ENCODE results near the gene MGME1. TPM values are rescaled to one million over a fixed set of nuclear protein-coding genes. Genes with fewer than 3 reads are reported as not detected.
A peak's percentile ranks its signal among the peaks of the same experiment; 100 is the strongest.

MGME1 gene
- polyA plus RNA-seq, 3 donors: 40.1 to 46.0 (median 41.4) TPM

DNA sequence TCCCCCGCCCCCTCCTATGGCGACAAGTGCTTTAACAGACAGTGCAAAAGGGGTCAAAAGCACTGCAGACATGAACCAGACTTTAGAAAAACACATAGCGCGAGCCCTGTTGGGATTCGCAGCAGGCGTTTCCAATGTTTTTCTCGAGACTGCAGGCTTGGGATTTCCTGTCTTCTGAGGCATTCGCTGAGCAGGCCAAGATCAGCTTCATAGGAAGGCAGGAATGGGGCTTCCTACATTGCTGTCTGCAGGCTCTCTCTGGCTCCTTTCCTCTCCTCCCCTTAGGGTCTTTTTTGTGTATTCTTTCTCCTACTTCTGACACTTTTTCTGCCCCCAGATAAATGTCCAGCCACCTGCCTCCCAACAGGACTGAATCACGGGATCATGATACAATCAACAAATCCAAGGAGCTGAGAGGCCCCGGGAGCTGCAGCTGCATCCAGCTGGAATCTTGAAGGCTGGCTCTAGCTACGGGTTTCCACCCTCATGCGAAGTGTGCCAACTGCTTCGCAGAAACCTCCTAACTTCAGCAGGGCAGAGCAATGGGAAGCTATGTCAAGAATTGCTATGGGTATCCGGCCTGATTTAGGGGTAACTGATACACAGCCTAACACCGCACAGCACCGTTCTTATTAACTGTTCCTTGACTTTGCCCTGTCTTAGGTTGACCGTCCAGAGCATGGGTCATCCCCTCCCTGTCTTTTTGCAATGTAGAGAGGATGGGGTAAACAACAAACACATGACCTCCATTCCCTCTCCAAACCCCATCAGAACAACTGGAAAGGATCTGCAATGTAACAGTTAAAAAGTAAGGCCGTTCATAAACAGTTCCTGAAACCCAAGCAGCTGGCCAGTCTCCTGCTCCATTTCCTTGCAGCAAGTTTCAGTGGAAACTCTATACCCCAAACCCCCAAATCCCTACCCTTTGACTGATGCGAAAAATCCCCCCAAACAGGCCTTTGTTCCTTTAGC lies 31.8 kb upstream of the MGME1 start:
- peak in 7 of 11 donors; percentile 53 to 74 (median 56) for DNase-seq (ENCODE audit: extremely low read depth in 1 of 11, low read depth in 9 of 11, low spot score in 4 of 11)

DNA sequence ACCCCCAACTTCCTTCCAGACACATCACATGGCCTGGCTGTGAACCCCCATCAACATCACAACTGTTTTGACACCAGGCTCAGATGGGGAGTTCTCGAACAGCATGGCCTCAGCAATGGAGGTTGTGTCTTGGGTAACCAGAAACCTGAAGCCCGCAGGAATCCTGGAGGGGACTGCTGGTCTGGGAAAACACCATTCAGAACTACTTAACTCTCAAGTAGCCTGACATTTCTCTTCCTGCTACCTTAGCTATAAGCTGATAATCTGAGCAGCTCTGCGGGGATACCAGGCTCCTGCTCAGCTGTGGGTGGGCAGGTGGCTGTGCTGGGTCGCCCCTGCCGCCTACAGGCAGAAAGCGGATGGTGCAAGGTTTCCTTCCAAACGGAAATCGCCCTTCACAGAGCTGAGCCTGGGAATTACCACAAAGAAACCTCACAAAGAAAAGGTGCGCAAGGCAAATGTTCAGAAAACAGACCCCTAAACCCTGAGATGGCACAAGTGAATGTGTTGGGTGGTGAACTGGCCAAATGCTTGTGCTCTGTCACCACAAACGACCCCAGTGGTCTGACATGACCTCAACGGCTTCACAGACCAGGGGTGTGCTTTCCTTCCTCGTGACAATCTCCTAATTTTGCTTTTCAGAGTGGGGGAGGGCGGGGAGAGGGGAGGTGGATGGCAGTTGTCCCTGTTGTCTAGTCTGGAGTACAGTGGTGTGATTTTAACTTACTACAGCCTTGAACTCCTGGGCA lies 29.8 kb upstream of the MGME1 start:
- peak in 5 of 11 donors; percentile 54 to 65 (median 60) for DNase-seq (ENCODE audit: extremely low read depth in 1 of 11, low read depth in 9 of 11, low spot score in 4 of 11)

DNA sequence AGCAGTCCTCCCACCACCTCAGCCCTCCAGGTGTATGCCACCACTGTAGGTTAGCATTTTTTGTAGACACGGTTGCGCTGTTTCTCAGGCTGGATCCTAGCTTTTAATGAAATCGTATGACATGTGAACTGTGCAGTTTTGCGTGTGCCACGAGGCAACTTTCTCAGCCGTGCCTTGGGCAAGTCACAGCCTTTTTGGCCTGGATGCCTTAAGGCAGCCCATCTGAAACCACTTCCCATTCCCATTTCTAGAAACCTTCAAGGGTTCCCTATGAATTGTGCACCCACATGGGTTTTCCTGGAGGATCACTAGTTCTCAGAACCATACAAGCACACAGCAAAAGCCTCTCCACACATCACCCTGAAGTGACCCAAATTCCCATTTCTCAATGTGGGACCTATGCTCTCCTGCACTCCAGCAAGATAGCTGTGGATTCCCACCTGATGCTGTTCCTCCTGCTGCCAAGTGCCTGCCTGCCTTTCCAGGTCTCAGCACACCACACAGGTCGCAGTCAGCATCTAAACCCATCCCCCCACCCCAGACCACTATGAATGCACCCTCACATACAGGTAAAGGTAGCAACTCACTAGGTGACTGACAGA lies 29.1 kb upstream of the MGME1 start:
- DNase-seq (ENCODE audit: extremely low read depth in 1 of 11, low read depth in 9 of 11, low spot score in 4 of 11): no peak

DNA sequence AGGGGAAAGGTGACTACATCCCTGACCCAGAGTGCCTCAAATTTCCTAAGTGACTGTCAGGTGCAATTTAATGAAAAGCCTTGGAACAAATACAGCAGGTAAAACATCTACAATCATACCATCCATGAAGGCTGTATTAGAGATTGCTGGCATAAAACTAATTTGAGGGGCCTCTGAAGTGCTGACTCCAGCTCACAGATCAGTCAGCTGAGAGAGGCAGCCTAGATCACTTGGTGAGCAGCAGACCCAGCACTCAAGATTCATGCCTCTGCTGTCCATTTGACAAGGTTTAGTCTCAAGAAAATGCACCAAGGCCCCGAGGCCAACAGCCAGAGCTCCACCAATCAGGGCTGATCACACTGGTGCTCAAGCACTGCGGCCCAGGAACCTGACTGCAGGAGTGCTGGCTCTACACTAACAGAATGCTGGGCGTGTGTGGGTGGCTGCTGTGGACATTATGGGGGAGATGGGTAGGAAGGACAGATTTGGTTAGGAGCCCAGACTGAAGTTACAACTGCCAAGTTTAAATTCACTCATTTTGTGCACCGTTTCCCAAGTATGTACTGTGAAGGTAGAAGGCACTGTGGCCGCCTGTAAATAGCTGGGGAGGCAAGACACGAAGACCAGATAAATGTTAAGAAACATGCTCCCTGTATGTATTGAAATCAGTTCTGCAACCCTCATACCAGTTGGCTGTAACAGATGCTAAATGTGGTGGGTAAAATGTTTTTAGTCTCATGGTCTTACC lies 28.4 kb upstream of the MGME1 start:
- DNase-seq (ENCODE audit: extremely low read depth in 1 of 11, low read depth in 9 of 11, low spot score in 4 of 11): no peak

DNA sequence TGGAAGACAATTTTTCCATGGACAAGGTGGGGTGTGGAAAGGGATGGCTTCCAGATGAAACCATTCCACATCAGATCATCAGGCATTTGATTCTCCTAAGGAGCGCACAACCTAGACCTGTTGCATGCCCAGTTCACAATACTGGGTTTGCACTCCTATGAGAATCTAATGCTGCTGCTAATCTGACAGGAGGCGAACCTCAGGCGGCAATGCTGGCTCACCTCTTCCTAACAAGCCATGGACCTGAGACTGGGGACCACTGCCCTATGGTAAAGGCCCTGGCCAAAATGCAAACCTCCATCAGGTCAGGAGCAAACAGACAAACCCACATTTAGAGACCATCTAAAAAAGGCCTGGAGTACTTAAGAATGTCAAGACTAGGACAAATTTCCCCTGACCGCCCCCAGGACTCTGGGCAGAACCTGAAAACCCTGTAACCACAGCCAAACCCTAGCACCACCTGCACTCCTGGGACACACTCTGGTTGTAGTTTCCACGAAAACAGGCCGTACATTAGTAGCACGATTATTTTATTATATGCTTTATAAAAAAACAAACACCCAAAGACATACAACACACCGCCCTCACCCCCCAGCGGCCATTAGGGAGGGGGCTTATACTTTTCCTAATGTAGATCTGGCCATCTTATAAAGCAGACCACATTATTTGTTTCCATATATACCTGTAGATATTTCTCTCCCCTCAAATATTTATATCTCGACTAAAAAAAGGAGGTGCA lies 27.6 kb upstream of the MGME1 start:
- no peak for DNase-seq (ENCODE audit: extremely low read depth in 1 of 11, low read depth in 9 of 11, low spot score in 4 of 11)

DNA sequence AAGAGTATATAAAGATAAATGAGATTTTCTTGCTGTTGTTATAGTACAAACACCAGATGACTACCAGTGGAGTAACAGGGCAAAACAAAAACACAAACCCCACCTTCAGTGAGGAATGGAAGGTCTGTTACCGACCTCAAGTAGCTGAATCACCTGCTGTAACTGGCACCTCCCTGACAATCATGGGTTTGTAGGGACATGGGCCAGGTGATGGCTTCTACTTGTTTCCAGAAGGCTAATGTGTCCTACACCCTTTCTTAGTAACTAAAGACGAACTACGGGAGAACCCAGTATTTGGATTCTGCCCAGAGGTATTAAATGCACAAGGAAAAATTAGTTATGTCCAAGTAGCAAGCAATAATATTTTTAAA lies 27.0 kb upstream of the MGME1 start:
- DNase-seq (ENCODE audit: extremely low read depth in 1 of 11, low read depth in 9 of 11, low spot score in 4 of 11): no peak

DNA sequence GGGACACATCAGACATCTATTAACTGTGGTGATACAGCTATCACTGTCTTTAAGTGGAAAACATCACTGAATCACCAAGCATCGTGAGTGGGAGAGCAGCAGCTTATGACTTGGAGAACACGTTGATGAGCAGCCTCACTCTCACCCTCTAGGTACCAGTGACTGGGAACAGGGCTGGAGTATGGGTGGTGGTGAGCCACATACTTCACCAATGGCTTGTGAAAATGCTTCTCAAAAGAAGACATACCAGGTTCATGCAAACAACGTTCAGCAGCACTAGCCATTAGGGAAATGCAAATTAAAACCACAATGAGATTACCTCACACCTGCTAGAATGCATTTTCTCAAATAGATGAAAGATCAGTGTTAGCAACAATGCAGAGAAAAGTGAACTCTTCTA lies 25.5 kb upstream of the MGME1 start:
- DNase-seq (ENCODE audit: extremely low read depth in 1 of 11, low read depth in 9 of 11, low spot score in 4 of 11): no peak

DNA sequence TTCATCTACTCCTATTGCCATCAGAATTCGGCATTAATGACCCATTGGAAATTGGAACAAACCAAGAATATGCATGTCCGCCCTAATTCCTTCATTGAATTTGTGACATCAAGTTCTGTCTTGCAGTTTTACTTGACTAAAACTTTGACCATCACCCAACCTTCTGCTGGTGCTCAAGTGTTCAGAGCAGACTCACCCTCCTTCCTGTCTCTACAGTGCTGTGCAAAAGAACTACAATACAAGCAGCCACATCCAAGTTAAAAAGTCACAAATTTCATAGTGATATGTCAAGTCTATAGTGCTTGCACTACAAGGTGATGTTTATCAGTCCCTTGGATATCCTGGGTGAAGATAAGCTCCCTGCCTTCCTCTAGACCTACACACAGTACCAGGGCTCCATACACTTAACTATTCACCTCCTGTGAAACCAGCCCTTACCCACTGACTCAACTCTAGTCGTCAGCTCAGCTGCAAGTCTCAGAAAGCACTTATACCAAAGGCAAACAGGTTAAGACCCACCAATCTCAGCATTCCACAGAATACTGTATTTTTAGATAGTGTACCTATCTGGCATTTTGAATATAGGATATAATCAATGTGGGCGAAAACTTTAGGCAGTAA lies 23.9 kb upstream of the MGME1 start:
- no peak for DNase-seq (ENCODE audit: extremely low read depth in 1 of 11, low read depth in 9 of 11, low spot score in 4 of 11)

DNA sequence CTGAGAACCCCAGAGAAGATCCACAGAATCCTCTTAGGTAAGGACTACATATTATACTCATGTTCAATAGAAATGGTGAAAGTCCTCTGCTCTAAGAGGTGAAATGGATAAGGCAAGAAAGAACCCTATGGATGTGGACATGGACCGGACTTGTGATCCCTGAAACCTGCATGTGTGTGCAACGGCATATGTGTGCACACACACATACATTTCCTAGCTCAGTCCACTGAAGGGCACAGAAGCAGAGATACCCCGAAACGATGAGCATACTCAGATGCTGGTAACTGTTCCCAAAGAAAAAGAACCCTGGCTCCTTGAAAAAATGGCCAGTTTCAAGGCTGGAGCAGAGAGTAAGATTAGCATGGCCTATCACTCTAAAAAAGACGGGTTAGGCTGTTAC lies 22.8 kb upstream of the MGME1 start:
- DNase-seq (ENCODE audit: extremely low read depth in 1 of 11, low read depth in 9 of 11, low spot score in 4 of 11): no peak

DNA sequence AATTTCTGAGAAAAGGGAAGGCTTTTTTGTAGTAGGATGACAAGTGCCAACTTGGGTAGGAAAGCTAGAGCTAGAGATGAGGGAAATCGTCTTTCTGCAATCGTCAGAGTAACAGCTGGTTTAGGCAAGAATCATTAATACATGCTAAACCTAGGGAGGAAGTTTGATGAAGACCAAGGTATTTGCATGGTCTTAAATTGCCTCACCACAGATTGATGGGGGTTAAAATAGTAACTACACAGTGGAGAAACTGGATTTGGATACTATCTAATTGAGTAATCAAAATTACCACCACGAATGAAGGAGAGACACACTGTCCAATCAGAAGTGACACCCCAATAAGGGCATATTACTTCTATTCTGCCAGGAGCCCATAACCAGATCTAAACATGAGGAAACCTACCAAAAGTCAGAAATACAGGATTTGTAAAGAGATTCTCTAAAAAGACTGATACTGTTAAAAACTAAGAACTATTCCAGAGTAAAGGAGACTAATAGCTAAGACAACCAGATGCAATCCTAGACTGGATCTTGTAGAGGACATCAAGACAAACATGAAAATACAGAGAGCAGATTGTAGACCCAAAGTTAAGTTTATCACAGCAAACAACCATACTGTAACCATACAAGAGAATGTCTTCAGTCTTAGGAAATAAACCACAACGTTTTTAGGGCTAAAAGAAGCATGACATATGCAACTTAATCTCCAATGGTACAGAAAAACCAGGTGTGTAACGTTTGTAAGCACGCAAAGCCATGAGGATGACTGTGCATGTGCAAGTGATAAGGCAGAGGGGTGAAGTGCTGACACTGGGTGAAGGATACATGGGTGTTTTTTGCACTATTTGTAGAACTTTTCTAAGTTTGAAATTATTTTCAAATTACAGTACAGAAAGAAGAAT lies 22.0 kb upstream of the MGME1 start:
- DNase-seq (ENCODE audit: extremely low read depth in 1 of 11, low read depth in 9 of 11, low spot score in 4 of 11): no peak

DNA sequence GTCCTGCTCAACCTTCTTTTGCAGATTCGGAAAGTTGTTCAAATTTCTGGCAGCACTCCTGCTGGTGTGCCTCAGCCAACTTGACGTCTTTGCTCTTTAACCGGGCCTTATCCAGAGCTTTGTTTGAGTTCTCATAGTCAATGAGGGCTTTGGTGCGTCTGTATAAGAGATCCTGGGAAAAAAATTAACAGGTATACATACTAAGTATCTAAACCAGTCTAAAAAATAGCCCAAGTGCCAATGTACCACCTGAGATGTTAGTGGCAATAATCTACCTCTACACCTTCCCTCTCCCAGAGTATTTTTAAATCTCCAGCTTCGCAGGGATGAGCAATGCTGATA lies 21.4 kb upstream of the MGME1 start:
- DNase-seq (ENCODE audit: extremely low read depth in 1 of 11, low read depth in 9 of 11, low spot score in 4 of 11): no peak

DNA sequence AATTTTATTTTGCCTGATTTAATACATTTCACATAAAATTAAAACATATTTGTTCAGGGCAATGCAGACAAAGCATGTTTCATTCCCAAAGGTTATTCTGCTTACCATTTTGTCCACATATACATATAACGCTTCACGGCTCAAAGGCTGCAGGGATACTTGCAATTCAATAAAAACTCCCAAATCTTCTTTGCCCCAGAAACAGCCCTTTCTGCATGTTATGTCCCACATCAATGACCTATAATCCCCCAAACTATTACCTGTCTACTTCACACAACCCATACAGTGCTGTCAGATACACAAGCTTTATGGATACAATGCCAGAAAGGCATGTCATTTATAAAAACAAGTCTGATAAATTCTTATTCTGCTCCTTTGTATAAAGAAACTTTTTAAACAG lies 20.4 kb upstream of the MGME1 start:
- DNase-seq (ENCODE audit: extremely low read depth in 1 of 11, low read depth in 9 of 11, low spot score in 4 of 11): no peak

DNA sequence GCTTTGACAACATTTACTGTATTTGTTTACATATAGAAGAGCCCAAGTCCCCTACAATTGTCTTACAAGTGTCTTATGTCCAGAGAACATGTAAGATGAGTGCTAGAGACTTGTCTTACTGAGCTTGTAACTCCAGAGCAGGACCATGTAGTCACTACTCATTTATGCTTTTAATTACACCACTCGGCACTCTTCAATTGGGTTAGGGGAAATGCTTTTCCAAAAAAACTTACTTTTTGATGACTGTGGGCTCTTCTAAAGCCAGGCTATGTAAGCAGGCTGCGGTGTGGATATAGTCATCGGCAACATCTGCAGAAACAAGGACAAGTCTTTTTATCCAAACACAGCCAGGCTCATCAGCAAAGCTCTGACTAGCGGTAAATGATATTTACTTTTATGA lies 18.9 kb upstream of the MGME1 start:
- DNase-seq (ENCODE audit: extremely low read depth in 1 of 11, low read depth in 9 of 11, low spot score in 4 of 11): no peak

DNA sequence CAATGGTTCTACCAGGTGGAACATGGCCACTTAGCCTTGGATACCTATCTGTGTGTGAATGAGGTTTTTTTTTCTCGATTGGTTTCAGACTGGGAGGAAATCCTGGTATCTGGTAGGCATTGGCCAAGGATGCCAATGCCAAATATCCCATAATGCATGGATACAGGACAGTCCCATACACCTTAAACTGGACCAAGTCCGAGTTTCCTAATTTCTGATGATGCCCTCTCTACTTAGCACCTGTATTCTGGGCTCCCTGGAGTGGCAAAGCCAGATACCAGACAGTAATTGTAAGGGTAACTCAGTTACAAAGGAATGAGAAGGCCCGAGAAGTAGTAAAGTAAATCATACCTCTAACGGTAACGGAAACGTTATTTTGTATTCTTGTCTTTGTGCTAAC lies 18.1 kb upstream of the MGME1 start:
- DNase-seq (ENCODE audit: extremely low read depth in 1 of 11, low read depth in 9 of 11, low spot score in 4 of 11): no peak

DNA sequence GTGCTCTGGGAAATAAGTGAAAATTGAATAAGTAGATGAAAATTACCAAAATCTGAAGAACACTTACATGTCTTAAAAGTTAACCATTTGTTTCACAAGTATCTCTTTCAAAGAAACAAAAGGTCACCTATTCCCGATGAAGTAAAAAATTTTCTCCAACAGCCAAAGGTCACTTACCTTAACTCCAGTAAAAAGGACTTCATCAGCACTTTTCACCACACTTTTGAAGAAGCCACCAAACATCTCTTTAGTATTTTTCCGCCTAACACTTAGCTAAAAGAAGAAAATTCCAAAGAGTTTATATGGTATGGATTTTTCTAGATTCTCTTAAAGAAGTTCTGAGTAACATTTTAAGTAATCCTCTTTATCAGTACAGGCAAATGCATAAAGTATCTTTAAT lies 17.5 kb upstream of the MGME1 start:
- no peak for DNase-seq (ENCODE audit: extremely low read depth in 1 of 11, low read depth in 9 of 11, low spot score in 4 of 11)

DNA sequence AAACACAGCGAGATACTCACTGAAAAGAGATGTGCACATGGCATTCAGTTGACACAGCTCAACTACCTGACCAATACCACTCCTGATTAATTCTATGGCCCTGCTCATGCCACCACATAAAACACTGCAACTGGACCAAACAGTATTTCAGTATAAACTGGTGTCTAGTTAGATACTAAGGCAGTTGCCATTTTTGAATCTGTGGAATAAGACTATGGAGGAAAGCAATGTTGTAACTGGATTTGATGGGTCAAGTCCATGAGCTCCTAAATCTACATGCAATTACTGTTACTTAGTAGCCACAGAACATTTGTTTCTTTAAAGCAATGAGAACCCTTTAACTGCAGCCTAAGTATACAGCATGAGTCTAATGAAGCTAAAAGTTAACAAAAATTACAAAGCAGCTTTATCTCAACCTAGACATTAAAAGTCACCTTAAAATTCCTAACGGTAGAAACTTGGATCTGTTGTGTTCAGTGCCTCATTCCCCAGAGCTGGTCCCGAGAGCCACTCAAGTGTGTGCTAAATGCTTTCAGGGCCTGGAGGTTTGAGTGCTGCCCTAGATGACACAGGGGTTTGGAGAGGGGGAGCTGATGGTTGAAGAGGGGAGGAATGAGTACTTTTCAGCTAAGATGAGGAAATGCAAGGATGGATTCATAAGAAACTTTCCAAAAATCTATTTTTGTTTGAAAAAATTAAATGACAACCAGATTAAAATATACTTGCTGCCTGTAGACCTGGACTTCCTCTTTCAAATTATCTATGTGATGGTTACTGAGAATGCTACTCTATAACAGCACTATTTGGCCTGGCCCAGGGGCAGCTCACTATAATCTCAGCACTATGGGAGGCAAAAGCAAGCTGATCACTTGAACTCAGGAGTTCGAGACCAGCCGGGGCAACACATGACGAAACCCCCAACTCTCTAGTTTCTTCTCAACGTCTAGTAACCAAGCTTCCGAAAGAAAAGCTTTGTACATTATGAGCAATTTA lies 15.8 kb upstream of the MGME1 start:
- DNase-seq (ENCODE audit: extremely low read depth in 1 of 11, low read depth in 9 of 11, low spot score in 4 of 11): no peak

Data from renal cortex interstitium (tissue), 11 donors.